Heart right ventricle (tissue), 16 donors: ENCODE results near the gene ACER3. TPM values are rescaled to one million over a fixed set of nuclear protein-coding genes. Genes with fewer than 3 reads are reported as not detected.

Experiments used
- ATAC-seq, 8 donors: fragments of 200-7000 bp; cut with Tn5 transposase; one replicate each; pipeline ENCODE4 v1.9.1; 2020; ENCODE audit warnings: mild to moderate bottlenecking in 8 of 8, moderate library complexity in 8 of 8, moderate number of reproducible peaks in 1 of 8
- DNase-seq, 2 donors: peaks; one replicate each; pipeline ENCODE4 v3.0.0-alpha.2; 2020
- H3K27ac ChIP-seq, 10 donors: fragments of 200-600 bp; sonication (generic) in 2 of 10; one replicate each; pipeline versions ENCODE4 v1.5.0 to v1.8.0; 2020 to 2022; ENCODE audit warnings: mild to moderate bottlenecking in 3 of 10
- H3K27me3 ChIP-seq, 7 donors: fragments of 200-600 bp; one replicate each; pipeline ENCODE4 v1.8.0; 2021 to 2022; ENCODE audit warnings: mild to moderate bottlenecking in 2 of 7
- H3K36me3 ChIP-seq, 9 donors: fragments of 200-600 bp; sonication (generic) in 1 of 9; one replicate each; pipeline versions ENCODE4 v1.5.0 to v1.8.0; 2020 to 2022; ENCODE audit warnings: mild to moderate bottlenecking in 2 of 9
- H3K4me1 ChIP-seq, 9 donors: fragments of 200-600 bp; sonication (generic) in 1 of 9; one replicate each; pipeline versions ENCODE4 v1.5.0 to v1.8.0; 2020 to 2022; ENCODE audit warnings: mild to moderate bottlenecking in 4 of 9
- H3K4me3 ChIP-seq, 10 donors: fragments of 200-600 bp; sonication (generic) in 2 of 10; one replicate each; pipeline versions ENCODE4 v1.5.0 to v1.8.0; 2020 to 2022; ENCODE audit warnings: mild to moderate bottlenecking in 7 of 10, moderate library complexity in 2 of 10
- H3K9me3 ChIP-seq, 11 donors: fragments of 200-600 bp in 10 of 11; sonication (generic) in 2 of 11; one replicate each; pipeline versions ENCODE4 v1.5.0 to v1.8.0; 2013 to 2022; ENCODE audit warnings: mild to moderate bottlenecking in 2 of 11, control low read depth in 1 of 11, moderate library complexity in 1 of 11
- CTCF ChIP-seq, 9 donors: fragments of 200-600 bp; sonication (generic) in 2 of 9; IDR thresholded peaks; one replicate each; pipeline versions ENCODE4 v1.5.0 to v1.8.0; 2021 to 2022; ENCODE audit warnings: antibody characterized with exemption in 9 of 9, mild to moderate bottlenecking in 5 of 9, moderate library complexity in 1 of 9
- WGBS, 2 donors: extraction: QIAGEN DNeasy Blood & Tissue Kit; methylation state at CpG; one replicate each; pipeline ENCODE4 v1.1.7; 2013; ENCODE audit warnings: inconsistent platforms in 1 of 2; 5-methylcytosine and 5-hydroxymethylcytosine counted together
- intact Hi-C, 10 donors: fragments of 100-400 bp; cut with DNase I; formaldehyde crosslinking; loops; one replicate each; pipeline versions ENCODE4 v1.11.1 to v1.14.2; 2022
- polyA plus RNA-seq, 2 donors: library from polyadenylated mRNA; stranded (reverse); fragments of 200-250 nt; gene quantifications; one replicate each; pipeline ENCODE4 v1.2.3, GENCODE V29; 2013
- total RNA-seq, 10 donors: library from RNA; stranded (reverse); fragmentation: NEBNext Ultra II Directional in 3 of 10; extraction: Animal tissue kit (Norgen Biotek cat#: 25700) in 3 of 10; gene quantifications; one replicate each; pipeline versions ENCODE4 v1.2.1 to v1.2.4, GENCODE V29; 2021 to 2023
- donor health status: Arrhythmogenic right ventricular cardiomyopathy.
- donor health status: ischemic (EF 13 %, LVEDD 7.1; RV severe dilation, severe dysfunction).
- donor health status: healthy with polysubstance abuse.
- donor health status: DM: no; HTN: yes; CAD: no.
- donor health status: DM: no; HTN: no; CAD: no.
- donor health status: ischemic (EF 25% LVEDD 6.9; RV normal size, moderate dysfunction).
- donor health status: ischemic (EF 25% LVEDD 5.7; RV mildly dilated, moderate dysfunction).
- donor health status: healthy.
- donor health status: DM: yes; HTN: yes; CAD: no.
- donor health status: Ischemic cardiomyopathy.
- donor health status: ischemic (EF 35%, LVEDD 5.7; RV mildly dilated, moderate dysfunction).
- donor health status: nonischemic (EF 11% LVEDD 7.7; RV severe dilation, severe dysfunction).
- donor health status: DM: yes; HTN: yes; CAD: no.
- donor health status: PGD.
- donor health status: ischemic (EF 29% LVEDD 5.4; RV normal size, mild dysfunction).
- donor health status: nonischemic (EF 23%, LVEDD 6.1; RV moderate dilation, normal function).

The ACER3 gene
- total and polyA plus RNA-seq, 12 donors: 2.9 to 14.8 (median 9.6) TPM

GRCh38 chr11:76978239-76978638 lies 117.5 kb downstream of the ACER3 start:
- intact Hi-C loops: no loop called here
- 97 to 99% methylated on average over 4 of the region's 4 CpGs for WGBS, 2 donors
- Histone ChIP-seq H3K4me1 (no peaks in the 10 kb centered on the region), H3K36me3 (peaks cover 0 to 25% (median 0%) of the 10 kb centered on the region in 9 donors), H3K27ac (no peak overlapping the region), H3K4me3 (no peak overlapping the region), H3K9me3 (peaks cover 0 to 7% (median 0%) of the 10 kb centered on the region in 11 donors), H3K27me3 (no peaks in the 10 kb centered on the region)
- no peak for ATAC-seq
- no peak for TF ChIP-seq CTCF (IDR thresholded peaks at IDR 0.05)
- no peak for DNase-seq

- no peak overlapping the region for H3K4me3 ChIP-seq
- peaks cover 0 to 22% (median 0%) of the 10 kb centered on the region in 9 donors for H3K36me3 ChIP-seq
- no peak for TF ChIP-seq CTCF (IDR thresholded peaks at IDR 0.05)
- H3K9me3 ChIP-seq: peaks cover 0 to 7% (median 0%) of the 10 kb centered on the region in 11 donors
- H3K4me1 ChIP-seq: no peaks in the 10 kb centered on the region
- peak in 6 of 8 donors; percentile 43 to 77 (median 54) for ATAC-seq
- DNase-seq: peak; percentile 16 to 38
- intact Hi-C loops: no loop called here
- no peaks in the 10 kb centered on the region for H3K27me3 ChIP-seq
- no peak overlapping the region for H3K27ac ChIP-seq
- WGBS, 2 donors: 84 to 88% methylated on average over 3 of the region's 3 CpGs
Measured at GRCh38 chr11:76978818-76979217, 118.1 kb downstream of the ACER3 start.

GRCh38 chr11:76980196-76980595 lies 119.5 kb downstream of the ACER3 start:
- H3K9me3 ChIP-seq: peaks cover 0 to 7% (median 0%) of the 10 kb centered on the region in 11 donors
- no peaks in the 10 kb centered on the region for H3K27me3 ChIP-seq
- no peak overlapping the region for H3K27ac ChIP-seq
- ATAC-seq (no peak), DNase-seq (no peak)
- H3K4me3 ChIP-seq: no peak overlapping the region
- TF ChIP-seq CTCF (IDR thresholded peaks at IDR 0.05): no peak
- H3K4me1 ChIP-seq: no peaks in the 10 kb centered on the region
- intact Hi-C loops: no loop called here
- peaks cover 0 to 28% (median 0%) of the 10 kb centered on the region in 9 donors for H3K36me3 ChIP-seq

- H3K27ac ChIP-seq: no peak overlapping the region
- no peak for DNase-seq
- intact Hi-C loops: no loop called here
- TF ChIP-seq CTCF (IDR thresholded peaks at IDR 0.05): no peak
- no peak for ATAC-seq
- H3K27me3 ChIP-seq: no peaks in the 10 kb centered on the region
- 85 to 97% methylated on average over 1 of the region's 1 CpG for WGBS, 2 donors
- H3K4me3 ChIP-seq: no peak overlapping the region
- no peaks in the 10 kb centered on the region for H3K9me3 ChIP-seq
- no peaks in the 10 kb centered on the region for H3K4me1 ChIP-seq
- peaks cover 0 to 36% (median 0%) of the 10 kb centered on the region in 9 donors for H3K36me3 ChIP-seq
Measured at GRCh38 chr11:76984743-76985142, 124.0 kb downstream of the ACER3 start.
